Activated CD4-positive, alpha-beta memory T cell treated with anti-CD3 and anti-CD28 coated beads, Interleukin-2, amount 10 ng/mL, durations not matched to agents 7 days and 5 days (primary cell): ENCODE measurements around the gene ATP8B4. TPM values are rescaled to one million over a fixed set of nuclear protein-coding genes. Genes with fewer than 3 reads are reported as not detected.

Source experiments
- CTCF ChIA-PET: fragments of 350-600 bp; sonication (Branson Sonifier 250); formaldehyde crosslinking; loops from one replicate; lab custom pipeline; 2021; ENCODE audit warnings: antibody characterized with exemption, inconsistent platforms; lab: Charles Lee
- POLR2A ChIA-PET: fragments of 350-600 bp; sonication (Branson Sonifier 250); formaldehyde crosslinking; loops from one replicate; lab custom pipeline; 2021; ENCODE audit warnings: antibody characterized with exemption; lab: Charles Lee
- DNase-seq: peaks from one replicate; pipeline ENCODE4 v3.0.0-alpha.2; 2020
- H3K27ac Mint-ChIP-seq: one replicate; pipeline ENCODE4 v1.8.0; 2021; ENCODE audit warnings: mild to moderate bottlenecking, mixed read lengths
- H3K27me3 Mint-ChIP-seq: one replicate; pipeline ENCODE4 v1.8.0; 2021; ENCODE audit warnings: mixed read lengths
- H3K36me3 Mint-ChIP-seq: one replicate; pipeline ENCODE4 v1.8.0; 2021; ENCODE audit warnings: low read depth, mixed read lengths
- H3K4me1 Mint-ChIP-seq: one replicate; pipeline ENCODE4 v1.8.0; 2021; ENCODE audit warnings: mixed read lengths
- H3K4me3 Mint-ChIP-seq: one replicate; pipeline ENCODE4 v1.8.0; 2021; ENCODE audit warnings: mild to moderate bottlenecking, mixed read lengths
- H3K9me3 Mint-ChIP-seq: one replicate; pipeline ENCODE4 v1.8.0; 2021; ENCODE audit warnings: mixed read lengths
- total RNA-seq, 2 experiments: library from RNA; stranded (reverse); gene quantifications; one replicate each; pipeline ENCODE4 v1.2.3, GENCODE V29; 2021

The ATP8B4 gene
- total RNA-seq, 2 experiments from 2014 or later = 19.9 to 20.7 TPM

- H3K36me3 Mint-ChIP-seq = peaks cover 29% of the 10 kb centered on the region
- H3K4me1 Mint-ChIP-seq = peaks cover 40% of the 10 kb centered on the region
- no peak for DNase-seq
- POLR2A ChIA-PET = no interaction called here
- H3K9me3 Mint-ChIP-seq = no peaks in the 10 kb centered on the region
- peak overlapping the region; percentile 2 for H3K27ac Mint-ChIP-seq
- CTCF ChIA-PET = no interaction called here
- no peak overlapping the region for H3K4me3 Mint-ChIP-seq
- H3K27me3 Mint-ChIP-seq = peaks cover 6% of the 10 kb centered on the region
These were observed 53.8 kb downstream of the ATP8B4 start for GRCh38 chr15:50065279-50065678.

GRCh38 chr15:50064673-50065072, 54.4 kb downstream of the ATP8B4 start:
- Mint-ChIP-seq H3K9me3 (no peaks in the 10 kb centered on the region), H3K4me1 (peaks cover 45% of the 10 kb centered on the region), H3K36me3 (peaks cover 29% of the 10 kb centered on the region), H3K27ac (no peak overlapping the region), H3K4me3 (no peak overlapping the region), H3K27me3 (peaks cover 6% of the 10 kb centered on the region)
- POLR2A ChIA-PET = no interaction called here
- DNase-seq = no peak
- CTCF ChIA-PET = no interaction called here

GRCh38 chr15:50063226-50063625, 55.8 kb downstream of the ATP8B4 start:
- Mint-ChIP-seq H3K27me3 (peaks cover 6% of the 10 kb centered on the region), H3K27ac (no peak overlapping the region), H3K4me1 (peaks cover 55% of the 10 kb centered on the region), H3K36me3 (peaks cover 31% of the 10 kb centered on the region), H3K9me3 (no peaks in the 10 kb centered on the region), H3K4me3 (no peak overlapping the region)
- CTCF ChIA-PET = interaction anchor here (1.2 kb wide), 1 partner anchor 592 kb away, joined by 4 read pairs; no protein-coding TSS in a partner anchor
- DNase-seq = no peak
- POLR2A ChIA-PET = no interaction called here

- Mint-ChIP-seq H3K4me1 (peaks cover 47% of the 10 kb centered on the region), H3K4me3 (no peak overlapping the region), H3K27ac (no peak overlapping the region), H3K27me3 (no peaks in the 10 kb centered on the region), H3K9me3 (no peaks in the 10 kb centered on the region), H3K36me3 (peaks cover 19% of the 10 kb centered on the region)
- ChIA-PET CTCF (interaction anchor here (1.2 kb wide), 1 partner anchor 10 kb away, joined by 3 read pairs; no protein-coding TSS in a partner anchor), POLR2A (interaction anchor here (0.6 kb wide), 1 partner anchor 290 kb away, joined by 3 read pairs; no protein-coding TSS in a partner anchor)
- DNase-seq = no peak
These were observed 57.5 kb downstream of the ATP8B4 start for GRCh38 chr15:50061503-50061902.

- H3K4me1 Mint-ChIP-seq = peaks cover 43% of the 10 kb centered on the region
- no peaks in the 10 kb centered on the region for H3K27me3 Mint-ChIP-seq
- peaks cover 15% of the 10 kb centered on the region for H3K36me3 Mint-ChIP-seq
- ChIA-PET CTCF (no interaction called here), POLR2A (interaction anchor here (0.8 kb wide), 1 partner anchor 18 kb away, joined by 3 read pairs; no protein-coding TSS in a partner anchor)
- DNase-seq = no peak
- no peaks in the 10 kb centered on the region for H3K9me3 Mint-ChIP-seq
- H3K4me3 Mint-ChIP-seq = peak overlapping the region; percentile 36
- H3K27ac Mint-ChIP-seq = no peak overlapping the region
These were observed 59.1 kb downstream of the ATP8B4 start for GRCh38 chr15:50059883-50060282.

DNA sequence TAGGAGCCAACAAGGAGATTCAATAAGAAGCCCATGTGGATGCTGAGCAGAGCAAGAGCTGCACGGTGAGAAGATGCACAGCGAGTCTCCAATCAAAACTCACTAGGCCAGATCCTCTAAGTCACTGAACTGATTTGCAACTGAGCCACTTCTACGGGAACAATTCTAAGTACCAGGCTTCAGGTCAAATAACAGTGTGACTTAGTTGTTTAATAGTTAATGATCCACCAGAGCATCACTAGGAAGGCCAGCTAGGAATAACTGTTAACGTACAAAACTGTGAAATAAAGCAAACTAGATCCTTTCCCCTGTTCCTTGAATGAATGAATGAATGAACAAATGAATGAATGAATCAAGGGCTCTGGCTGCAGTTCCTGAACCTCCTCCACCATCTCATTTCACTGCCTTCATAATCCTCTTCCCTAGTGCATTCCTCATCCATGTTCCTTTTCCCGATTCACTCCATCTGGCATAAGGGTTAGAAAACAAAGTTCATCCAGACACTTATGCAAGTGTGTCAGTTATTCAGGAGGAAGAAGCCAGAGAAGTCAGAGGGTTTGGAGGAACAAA, 59.7 kb downstream of the ATP8B4 start:
- ChIA-PET CTCF (no interaction called here), POLR2A (no interaction called here)
- Mint-ChIP-seq H3K36me3 (peaks cover 14% of the 10 kb centered on the region), H3K4me3 (no peak overlapping the region), H3K27ac (no peak overlapping the region), H3K9me3 (no peaks in the 10 kb centered on the region), H3K27me3 (no peaks in the 10 kb centered on the region), H3K4me1 (peaks cover 38% of the 10 kb centered on the region)
- DNase-seq = no peak

DNA sequence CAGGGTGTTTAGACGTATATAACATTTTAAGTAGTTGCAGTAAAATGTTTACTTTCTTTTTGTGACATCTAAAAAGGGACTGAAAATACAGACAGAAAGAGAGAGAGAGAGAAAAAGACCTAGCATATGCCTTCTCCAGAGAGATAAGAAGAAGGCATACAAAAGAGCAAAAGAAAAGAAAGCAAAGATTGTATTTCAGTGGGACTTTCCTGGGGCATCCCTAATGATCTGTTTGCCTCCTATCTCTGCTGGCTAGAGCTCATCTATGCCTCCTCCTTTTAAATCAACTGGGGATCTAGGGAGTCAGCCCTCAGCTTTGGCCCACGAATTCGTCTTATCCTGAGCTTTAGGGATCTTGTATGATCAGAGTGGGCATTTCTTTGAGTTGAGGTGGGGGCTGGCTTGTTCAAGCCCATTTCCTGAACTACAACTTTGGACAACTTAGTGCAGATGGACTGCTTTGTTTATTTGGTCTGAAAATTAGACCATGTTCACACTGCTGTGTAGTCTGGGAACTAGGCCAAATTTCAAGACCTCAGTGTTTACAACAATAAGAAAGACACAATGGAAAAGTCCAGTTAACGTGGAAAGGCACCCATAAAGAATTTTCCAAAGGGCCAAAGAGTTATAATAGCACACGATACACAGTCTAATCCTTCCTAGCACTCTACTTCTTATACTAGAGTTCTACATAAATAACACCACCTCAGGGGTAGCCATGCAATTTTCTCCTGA, 61.0 kb downstream of the ATP8B4 start:
- ChIA-PET POLR2A (no interaction called here), CTCF (no interaction called here)
- Mint-ChIP-seq H3K36me3 (peaks cover 12% of the 10 kb centered on the region), H3K4me3 (no peak overlapping the region), H3K9me3 (no peaks in the 10 kb centered on the region), H3K4me1 (peaks cover 35% of the 10 kb centered on the region), H3K27me3 (no peaks in the 10 kb centered on the region), H3K27ac (no peak overlapping the region)
- no peak for DNase-seq

DNA sequence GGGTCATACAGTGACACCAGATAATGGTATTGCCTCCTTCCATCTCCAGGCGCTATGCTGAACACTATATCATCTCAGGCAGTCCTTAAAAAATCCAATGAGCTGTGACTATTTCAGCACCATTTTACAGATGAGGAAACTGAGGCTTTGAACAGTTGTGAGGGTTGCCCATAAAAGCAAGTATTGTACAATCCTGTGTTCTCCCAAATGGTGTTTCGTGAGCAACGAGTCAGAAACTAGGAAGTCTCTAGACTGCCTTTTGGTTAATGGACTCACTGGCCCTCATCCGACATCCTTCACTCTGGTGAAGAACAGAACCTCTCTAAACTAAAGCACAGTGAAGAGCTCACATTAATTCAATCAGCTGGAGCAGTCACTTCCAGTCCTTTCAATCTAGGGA, 61.8 kb downstream of the ATP8B4 start:
- peaks cover 35% of the 10 kb centered on the region for H3K4me1 Mint-ChIP-seq
- no peak overlapping the region for H3K4me3 Mint-ChIP-seq
- no peak overlapping the region for H3K27ac Mint-ChIP-seq
- no peaks in the 10 kb centered on the region for H3K27me3 Mint-ChIP-seq
- ChIA-PET CTCF (no interaction called here), POLR2A (no interaction called here)
- peaks cover 12% of the 10 kb centered on the region for H3K36me3 Mint-ChIP-seq
- DNase-seq = no peak
- H3K9me3 Mint-ChIP-seq = no peaks in the 10 kb centered on the region

DNA sequence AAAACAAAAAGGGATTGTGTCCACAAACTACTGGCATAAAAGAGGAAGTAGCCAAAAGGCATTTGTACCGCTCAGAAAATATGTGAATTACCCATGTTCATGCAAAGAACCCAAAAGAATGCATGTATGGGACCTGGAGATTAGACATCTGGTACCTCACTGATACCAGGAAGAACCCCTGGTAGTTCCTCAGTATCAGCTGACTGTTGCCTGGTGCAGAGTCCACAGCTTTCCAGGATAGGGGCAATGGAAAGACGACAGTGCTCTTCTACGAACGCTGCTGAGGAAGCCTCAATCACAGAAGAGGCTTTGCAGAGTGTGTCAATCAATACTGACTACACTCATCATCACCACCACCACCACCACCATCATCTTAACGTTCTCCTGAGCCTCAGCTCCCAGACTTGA, 63.3 kb downstream of the ATP8B4 start:
- CTCF ChIA-PET = no interaction called here

GRCh38 chr15:50055332-50055731, 63.7 kb downstream of the ATP8B4 start:
- Mint-ChIP-seq H3K9me3 (no peaks in the 10 kb centered on the region), H3K27ac (no peak overlapping the region), H3K27me3 (no peaks in the 10 kb centered on the region), H3K4me1 (peaks cover 24% of the 10 kb centered on the region), H3K4me3 (no peak overlapping the region), H3K36me3 (peaks cover 5% of the 10 kb centered on the region)
- ChIA-PET CTCF (no interaction called here), POLR2A (no interaction called here)
- no peak for DNase-seq

More for the DNA sequence above, 63.3 kb downstream of the ATP8B4 start:
- no peak overlapping the region for H3K4me3 Mint-ChIP-seq
- H3K27me3 Mint-ChIP-seq = no peaks in the 10 kb centered on the region
- no peak overlapping the region for H3K27ac Mint-ChIP-seq
- H3K4me1 Mint-ChIP-seq = peaks cover 28% of the 10 kb centered on the region
- POLR2A ChIA-PET = no interaction called here
- no peak for DNase-seq
- no peaks in the 10 kb centered on the region for H3K9me3 Mint-ChIP-seq
- peaks cover 5% of the 10 kb centered on the region for H3K36me3 Mint-ChIP-seq

DNA sequence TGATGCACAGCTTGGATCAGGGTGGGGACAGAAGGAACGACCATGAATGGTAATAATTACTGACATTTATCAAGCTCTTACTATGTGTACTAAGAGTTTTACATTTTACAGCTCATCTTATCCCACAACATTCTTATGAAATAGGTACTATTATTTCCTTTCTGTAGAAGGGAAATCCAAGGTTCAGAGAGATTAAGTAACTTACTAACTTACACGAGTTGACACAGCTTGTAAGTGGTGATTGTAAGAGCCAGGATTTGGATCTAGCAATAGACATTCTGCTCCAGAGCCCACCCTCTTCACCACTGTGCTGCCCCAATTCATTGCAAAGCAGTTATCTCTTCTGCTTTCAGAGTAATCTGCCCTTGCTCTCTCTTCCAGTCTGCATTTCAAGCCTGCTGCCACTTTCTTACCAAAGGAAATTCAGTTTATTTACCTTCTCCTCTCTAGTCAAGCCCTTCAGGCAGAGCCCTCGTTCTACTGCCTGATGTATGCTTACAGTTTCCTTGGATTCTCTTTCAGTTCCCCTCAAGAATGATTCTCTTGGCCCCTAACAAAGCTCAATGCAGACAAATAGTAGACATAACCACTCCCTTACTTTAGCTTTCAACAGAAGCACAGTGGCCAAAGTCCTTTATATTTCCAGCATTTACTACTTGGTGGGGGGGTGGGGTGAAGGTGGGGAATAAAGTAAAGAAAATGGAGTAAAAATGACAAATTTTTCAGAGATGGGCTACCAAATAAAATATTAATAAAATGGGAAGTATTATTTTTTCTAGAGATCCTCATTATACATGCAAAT, 65.8 kb downstream of the ATP8B4 start:
- H3K27ac Mint-ChIP-seq = no peak overlapping the region
- no peaks in the 10 kb centered on the region for H3K27me3 Mint-ChIP-seq
- ChIA-PET POLR2A (no interaction called here), CTCF (no interaction called here)
- no peak overlapping the region for H3K4me3 Mint-ChIP-seq
- peaks cover 8% of the 10 kb centered on the region for H3K4me1 Mint-ChIP-seq
- no peak for DNase-seq
- H3K36me3 Mint-ChIP-seq = peaks cover 2% of the 10 kb centered on the region
- no peaks in the 10 kb centered on the region for H3K9me3 Mint-ChIP-seq

DNA sequence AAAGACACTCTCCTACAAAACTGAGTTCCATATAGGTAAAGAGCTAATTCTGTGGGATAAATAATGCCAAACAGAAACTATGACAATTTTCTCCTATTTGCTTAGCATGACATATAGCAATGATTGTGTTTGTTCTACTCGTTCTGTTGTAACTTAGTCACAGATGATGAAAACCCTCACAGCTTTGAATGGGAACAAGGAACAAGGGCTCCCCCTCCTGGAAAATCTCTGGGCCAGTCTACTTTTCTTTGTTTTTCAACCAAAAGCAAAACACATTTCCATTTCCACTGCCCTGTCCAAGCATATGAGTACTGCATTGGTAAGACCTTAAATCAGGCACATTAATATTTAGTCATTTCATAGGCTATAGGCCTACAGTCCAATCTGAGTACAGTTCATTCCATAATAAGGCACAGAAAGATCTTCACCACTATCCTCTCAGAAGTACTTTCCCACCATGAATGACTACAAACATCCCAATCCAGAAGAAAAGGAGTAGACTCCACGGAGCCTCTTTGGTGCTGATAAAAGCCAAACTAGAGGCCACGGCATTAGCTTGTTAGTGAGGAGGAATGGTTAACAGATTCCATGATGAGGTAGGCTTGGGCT, 67.1 kb downstream of the ATP8B4 start:
- no peaks in the 10 kb centered on the region for H3K27me3 Mint-ChIP-seq
- POLR2A ChIA-PET = no interaction called here
- no peak for DNase-seq
- peaks cover 2% of the 10 kb centered on the region for H3K36me3 Mint-ChIP-seq
- no peak overlapping the region for H3K4me3 Mint-ChIP-seq
- H3K9me3 Mint-ChIP-seq = no peaks in the 10 kb centered on the region
- peaks cover 13% of the 10 kb centered on the region for H3K4me1 Mint-ChIP-seq
- CTCF ChIA-PET = interaction anchor here (0.9 to 1.3 kb wide), 6 partner anchors 9 to 629 kb away, joined by 3 to 4 read pairs (median 3); partner anchors contain the start of gene FGF7
- no peak overlapping the region for H3K27ac Mint-ChIP-seq
